NCI-H187 treated with DMSO at 0.1 percent for 48 hours (cell line): ENCODE results near the gene WBP2.
"Not testable (repeated sequence)": the region's sequence is repeated elsewhere in the genome, so short reads cannot be mapped to it uniquely, and the experiment has no call there.

Experiments
- DNase-seq: peaks from one replicate; lab custom pipeline; 2025; lab: John Stamatoyannopoulos, UW

The WBP2 gene

DNA sequence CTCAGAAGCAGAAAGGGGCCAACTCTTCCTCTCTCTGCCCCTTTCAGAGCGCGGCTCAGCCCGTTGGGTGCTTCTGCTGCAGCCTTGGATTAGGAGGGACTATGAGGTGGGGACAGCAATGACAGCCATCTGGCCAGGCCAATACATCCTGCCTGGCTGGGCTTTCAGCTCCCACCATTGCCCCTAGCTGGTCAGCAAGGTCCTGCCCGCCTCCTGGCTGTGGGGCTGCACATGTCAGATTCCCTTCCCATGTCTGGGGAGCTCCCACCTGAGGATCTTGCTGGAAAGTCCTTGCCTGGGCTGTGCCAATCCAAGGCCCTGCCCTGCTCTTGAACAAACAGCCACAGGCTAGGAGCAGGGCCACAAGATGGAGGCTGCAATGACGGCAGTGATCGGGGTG is 33.3 kb upstream of the WBP2 start:
- DNase-seq, result no peak

DNA sequence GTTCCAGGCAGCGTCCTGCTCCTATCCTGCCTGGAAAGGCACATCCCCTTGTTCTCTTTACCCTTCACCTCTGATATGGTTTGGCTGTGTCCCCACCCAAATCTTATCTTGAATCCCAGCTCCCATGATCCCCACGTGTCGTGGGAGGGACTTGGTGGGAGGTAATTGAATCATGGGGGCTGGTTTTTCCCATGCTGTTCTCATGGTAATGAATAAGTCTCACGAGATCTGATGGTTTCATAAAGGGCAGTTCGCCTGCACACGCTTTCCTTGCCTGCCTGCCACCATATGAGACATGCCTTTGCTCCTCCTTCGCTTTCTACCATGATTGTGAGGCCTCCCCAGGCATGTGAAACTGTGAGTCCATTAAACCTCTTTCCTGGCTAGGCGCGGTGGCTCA is 30.7 kb upstream of the WBP2 start:
- DNase-seq, result not testable (repeated sequence)

DNA sequence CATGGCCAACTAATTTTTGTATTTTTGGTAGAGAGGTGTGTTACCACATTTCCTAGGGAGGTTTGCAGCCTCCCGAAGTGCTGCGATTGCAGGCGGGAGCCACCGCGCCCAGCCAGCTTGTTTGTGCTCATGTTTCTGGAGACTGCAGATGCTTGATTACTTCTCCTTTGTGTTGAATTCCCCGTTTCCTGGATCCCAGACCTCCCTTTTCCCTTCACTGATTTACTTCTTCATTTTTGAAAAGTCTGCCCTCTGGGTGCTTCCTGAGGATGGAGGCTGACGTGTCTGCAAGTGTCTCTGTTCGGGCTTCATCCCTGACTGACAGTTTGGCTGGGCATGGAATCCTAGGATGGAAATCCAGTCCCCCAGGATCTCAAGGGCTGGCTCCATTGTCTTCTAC is 30.3 kb upstream of the WBP2 start:
- no peak for DNase-seq

DNA sequence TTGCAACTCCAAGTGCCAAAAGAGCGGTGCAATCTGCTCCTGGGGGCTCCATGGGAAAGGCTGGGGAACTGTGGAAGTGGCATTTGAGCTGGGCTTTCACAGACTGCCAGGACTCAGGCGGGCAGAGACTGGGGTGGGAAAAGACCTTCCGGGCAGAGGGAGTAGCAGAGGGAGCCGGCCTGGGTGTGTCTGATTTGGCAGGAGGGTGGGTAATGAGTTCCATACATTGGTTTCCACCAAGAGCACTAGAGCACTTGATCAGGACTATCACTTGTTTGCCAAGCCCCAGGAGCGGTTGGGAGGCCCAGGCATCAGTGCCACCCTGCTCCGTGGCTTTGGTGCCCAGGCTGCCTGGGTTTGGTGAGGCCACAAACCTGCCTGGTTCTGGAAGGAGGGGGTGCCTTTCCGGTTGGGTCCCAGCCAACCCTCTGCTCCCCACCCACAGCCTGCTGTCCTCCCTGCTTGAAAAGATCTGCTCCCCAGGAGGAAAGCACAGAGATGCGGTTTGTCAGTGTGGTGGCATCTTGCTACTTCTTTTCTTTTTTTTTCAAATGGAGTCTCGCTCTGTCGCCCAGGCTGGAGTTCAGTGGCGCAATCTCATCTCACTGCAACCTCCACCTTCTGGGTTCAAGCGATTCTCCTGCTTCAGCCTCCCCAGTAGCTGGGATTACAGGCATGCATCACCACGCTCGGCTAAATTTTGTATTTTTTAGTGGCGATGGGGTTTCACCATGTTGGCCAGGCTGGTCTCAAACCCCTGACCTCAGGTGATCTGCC is 26.7 kb upstream of the WBP2 start:
- DNase-seq, result no peak

DNA sequence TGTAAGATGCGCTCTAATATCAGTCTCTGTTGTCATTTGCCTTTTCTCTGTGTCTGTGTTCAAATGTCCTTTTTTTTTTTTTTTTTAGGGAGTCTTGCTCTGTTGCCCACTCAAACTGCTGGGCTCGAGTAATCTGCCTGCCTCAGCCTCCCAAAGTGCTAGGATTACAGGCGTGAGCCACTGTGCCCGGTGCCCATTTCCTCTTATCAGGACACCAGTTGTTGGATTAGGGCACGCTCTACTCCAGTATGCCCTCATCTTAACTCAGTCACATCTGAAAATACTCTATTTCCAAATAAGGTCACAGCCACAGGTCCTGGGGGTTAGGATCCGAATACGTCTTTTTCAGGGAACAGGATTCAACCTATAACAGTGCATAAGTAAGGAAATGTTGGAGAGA is 25.1 kb upstream of the WBP2 start:
- no peak for DNase-seq

DNA sequence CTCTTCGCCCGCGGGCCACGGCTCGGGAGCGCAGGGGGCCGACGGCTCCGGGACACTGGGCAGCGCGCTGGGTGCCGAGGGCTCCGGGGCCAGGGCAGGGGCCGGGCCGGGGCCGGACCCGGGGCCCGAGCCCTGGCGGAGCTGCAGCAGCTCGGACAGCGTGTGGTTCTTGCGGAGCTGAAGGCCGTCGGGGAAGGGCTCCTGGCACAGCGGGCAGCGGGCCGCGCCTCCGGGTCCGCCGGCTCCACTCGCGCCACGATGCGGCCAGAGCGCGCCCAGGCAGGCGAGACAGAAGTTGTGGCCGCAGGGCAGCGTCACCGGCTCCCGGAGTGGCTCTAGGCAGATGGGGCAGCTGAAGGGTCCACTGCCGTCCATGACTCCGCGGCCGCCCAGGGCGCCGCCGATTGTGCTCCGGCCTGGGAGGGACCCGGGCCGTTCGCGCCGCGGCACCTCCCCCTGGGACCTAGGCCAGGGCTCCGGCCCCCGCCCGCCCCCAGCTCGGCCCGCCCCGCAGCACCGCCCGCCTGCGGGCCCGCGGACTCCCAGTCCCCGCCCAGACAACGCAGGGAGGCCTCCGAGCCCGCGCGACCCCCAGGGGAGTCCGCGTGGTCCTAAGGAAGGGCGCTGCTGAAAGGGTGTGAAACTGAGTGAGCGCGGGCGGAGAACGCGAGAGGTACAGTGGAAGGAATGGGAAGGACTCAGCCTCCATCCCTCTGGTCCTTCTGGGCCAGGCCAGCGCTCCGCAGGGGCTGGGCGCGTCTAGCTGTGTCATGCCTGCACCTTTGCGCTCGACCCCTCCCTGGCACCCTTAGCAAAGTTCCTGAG is 23.3 kb upstream of the WBP2 start, which contains the start of gene TRIM47:
Gene TRIM47, minus strand, starts transcription at position 408 of the 825 bp plus-strand sequence. Its CDS starts 33 bp downstream, at position 375.
- no peak for DNase-seq

DNA sequence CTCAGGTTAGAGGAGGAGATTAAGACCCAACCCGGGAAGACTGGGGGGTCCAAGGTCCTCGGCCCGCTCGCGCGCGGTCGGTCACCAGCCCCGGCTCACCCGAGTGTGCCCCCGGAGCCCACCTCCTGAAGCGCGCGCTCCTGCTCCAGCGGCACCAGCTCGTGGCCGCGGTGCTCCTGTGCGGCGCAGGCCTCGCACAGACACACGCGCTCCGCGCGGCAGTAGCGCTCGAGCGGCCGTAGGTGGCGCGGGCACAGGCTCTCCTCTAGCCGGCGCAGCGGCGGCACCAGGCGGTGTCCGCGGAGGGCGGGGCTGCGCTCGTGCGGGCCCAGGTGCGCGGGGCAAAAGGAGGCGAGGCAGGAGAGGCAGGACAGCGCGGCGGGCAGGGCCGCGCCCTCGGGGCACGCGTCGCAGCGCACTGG is 22.6 kb upstream of the WBP2 start:
- DNase-seq, result no peak

DNA sequence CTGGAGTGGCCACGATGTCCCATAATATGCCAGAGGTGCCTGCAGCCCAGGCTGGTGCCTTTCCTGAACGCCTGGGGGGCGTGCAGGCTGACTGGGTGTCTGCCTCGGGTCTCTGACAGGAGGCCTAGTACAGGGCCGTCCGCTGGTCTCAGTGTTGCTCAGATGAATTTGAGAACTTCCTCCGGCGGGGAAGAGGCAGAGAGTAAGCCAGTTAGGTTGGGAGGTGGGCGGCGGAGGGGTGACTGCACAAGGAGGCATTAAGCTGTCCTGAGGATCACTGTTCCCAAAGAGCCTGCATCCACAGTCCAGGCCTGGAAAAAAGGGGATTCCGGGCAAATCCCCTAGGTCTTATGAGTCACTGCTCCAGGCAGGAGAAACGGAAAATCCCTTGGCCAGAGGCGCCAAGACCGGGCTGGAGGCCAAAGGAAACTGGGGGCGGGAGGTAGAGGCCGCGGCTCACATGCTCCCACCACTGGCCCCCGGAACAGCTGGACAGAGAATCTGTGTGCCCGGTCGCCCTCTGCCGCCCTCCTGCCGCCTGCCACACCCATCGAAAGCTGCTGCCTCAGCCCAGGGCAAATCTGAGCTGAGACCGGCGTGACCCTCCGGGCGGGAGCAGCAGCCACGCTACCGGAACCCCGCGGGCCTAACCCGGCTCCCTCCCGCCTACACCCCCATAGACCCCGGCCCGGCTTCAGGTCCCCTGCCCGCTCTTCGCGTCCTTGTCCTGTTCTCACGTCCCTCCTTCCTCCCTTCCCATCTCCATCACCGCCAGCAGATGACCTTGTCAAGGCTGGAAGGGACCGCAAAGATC is 22.0 kb upstream of the WBP2 start:
- no peak for DNase-seq

DNA sequence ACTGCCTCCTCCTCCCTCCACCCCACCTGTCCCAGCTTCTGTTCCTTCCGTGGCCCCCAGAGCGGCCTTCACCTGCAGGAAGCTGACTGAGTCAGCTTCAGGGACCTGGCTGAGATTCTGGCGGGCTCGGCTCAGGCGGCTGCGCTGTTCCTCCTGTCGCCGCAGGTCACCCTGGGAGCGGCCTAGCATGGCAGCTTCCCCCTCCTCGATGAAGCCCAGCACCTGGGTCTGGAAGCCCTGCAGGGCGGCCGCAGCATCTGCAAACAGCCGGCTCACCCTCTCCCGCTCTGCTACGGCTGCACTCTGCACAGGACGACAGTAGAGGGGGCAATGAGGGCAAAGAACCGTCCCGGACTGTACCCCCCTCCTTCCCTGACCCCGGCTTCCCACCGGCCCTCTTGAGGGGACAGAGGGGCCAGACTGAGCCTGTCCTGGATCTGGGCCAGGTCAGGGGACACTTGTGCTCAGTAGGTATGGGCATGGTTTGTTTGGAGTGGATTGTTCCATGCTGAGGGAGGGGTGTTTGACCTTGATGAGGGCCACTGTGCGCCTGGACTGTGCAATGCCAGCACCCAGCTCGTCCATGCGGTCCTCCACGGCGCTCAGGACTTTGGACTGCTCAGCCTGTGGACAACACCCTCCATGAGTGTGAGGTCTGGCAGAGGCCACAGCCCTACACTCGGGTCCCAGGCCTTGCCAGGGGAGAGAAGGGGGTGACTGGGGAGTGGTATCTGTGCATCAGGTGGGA is 21.2 kb upstream of the WBP2 start:
- no peak for DNase-seq

DNA sequence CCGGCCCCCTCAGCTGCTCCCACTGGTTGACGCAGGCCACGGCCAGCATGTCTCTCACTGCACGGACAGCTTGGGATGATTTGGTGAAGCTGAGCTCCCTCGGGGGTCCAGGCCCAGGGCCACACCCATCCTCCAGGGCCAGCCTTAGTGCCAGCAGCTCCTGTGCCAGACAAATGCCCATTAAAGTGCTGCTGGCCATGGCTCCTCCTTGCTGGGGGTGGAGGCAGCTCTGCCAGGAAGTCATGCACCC is 20.7 kb upstream of the WBP2 start:
- DNase-seq, result no peak

DNA sequence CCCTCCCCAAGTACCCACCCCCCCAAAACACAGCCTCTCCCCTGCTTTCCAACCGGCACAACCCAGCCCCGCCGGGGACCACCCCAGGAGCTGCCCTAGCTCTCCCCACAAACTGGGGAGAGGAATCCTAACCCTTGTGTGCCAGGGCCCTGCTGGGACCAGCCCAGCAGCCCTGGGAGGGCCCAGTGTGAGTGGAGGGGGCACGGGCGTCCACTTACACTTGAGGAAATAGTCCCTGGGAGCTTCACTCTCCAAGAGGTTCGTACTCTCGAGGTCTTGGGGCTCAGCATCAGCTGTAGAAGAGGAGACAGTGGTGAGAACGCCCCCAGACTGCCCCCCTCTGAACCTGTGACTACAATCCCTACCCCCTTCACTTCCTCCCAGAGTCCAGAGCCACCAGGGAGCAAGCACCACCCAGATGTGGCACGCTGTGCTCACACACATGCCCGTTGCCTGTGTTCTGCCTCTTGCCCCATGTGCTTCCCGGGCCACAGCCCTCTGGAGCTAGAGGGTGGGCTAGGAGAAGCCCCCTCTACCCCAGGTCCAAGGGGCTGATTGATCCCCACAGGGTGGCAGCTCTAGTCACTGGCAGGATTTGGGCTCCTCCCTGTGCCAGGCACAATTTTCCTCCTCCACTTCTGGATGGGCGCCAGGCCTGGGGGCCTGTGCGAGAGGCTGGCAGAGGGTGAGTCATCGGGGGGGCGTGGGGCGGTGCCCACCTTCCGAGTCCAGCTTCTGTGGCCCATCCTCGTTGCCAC is 20.2 kb upstream of the WBP2 start:
- DNase-seq, result no peak

DNA sequence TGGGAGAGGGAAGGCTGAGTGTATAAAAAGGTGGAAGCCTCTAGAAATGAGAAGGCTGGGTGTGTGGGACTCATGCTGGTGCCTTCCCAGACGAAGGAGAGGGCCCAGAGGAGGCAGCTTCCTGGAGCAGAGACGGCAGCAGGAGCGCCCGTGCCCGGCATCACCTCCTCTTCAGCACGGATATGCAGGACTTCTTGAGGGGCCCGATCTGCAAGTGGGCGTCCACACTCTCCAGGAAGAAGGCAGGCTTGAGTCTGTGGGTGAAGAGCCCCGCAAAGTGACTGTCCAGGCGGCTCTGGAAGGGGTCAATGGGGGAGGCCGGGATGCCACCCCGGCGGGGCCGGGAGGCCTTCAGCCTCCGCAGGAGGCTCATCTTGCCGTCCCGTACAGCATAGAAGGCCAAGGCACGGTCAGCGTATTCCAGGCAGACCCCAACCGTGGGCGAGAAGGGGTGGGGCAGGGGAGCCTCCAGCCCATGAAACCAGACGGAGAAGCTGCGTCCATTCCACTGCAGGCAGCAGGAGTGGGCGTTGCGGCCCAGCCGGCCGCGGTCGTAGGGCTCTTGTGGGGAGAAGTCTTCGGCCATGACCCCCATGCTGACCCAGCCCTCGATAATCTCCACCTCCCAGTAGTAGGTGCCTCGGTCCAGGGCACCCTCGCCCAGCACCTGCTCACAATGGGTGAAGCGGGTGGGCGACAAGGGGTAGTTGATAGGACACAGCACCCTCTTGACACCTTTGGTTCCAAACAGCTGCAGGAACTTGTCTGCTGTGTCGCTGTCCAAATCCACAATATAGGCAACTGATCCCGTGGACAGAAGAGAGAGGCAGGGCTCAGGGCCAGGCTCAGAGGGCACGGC is 19.4 kb upstream of the WBP2 start:
- no peak for DNase-seq

DNA sequence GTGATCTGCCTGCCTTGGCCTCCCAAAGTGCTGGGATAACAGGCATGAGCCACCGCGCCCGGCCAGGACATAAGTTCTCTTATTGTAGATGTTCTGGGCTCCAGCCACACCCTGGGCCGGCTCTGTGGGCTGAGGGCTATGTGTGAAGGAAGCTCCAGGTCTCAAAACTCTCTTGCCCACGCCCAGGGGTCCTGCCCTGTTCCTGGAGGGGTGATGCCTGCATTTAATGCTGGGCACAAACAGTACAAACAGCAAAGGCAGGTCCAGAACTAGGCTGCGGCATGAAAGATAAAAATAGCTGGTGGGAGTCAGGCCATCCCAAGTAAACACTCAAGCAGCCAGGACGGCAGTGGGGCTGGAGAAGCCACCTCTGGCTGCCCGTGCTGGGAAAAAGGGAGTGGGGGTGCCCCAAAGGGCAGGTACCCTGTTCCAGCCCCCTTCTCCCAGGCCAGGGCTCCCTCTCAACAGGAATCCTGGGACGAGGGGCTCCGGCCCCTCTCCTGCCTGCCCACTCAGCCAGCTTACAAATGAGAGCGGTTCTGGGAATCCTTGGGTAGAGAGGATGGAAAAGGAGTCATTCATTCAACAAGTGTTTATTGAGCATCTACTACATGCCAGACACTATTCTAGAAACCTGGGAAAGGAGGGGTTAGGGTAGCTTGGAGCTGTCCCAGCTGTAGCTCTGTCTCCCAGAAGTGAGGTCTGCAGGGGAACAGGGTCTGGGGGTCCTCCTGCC is 18.6 kb upstream of the WBP2 start:
- no peak for DNase-seq

DNA sequence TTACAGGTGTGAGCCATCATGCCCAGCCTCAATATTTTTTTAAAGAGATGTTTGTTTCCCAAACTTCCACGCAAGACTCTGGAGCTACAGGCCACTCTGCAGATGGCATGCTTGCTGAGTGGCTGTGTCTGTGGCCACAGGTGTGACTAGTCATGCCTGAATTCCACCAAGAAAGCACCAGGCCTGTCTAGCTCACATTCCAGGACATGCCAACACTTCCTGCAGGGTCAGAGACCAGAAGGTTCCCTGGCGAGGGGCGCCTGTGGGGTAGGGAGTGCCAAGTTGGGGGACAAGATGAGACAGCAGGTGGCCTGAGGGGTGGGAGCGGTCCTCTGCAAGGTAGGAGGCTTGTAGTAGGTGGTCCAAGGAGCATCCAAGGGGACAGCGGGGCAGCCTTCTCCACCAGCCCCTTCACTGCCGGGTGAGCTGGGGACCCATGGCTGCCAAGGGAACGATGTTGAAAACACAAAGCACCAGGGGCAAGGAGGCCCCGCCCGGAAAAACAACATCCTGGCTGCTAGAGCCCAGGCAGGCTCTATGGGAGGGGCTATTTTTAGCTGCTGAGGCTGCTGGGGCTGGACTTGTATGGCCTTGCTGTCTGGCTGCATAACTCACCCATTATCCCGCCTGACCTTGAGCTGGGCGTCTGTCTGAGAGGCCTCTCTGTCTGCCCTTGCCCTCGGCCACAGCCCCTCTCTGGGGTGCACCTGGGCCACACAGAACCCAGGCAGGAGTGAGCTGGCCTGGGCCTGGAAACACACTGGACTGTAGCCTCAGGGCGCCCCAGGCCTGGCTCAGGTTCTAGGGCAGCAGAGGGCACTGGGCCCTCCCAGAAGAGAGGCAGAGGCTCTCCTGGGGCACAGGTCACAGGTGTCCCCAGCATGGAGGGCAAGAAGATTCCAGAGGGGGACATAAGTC is 17.6 kb upstream of the WBP2 start:
- DNase-seq, result no peak

DNA sequence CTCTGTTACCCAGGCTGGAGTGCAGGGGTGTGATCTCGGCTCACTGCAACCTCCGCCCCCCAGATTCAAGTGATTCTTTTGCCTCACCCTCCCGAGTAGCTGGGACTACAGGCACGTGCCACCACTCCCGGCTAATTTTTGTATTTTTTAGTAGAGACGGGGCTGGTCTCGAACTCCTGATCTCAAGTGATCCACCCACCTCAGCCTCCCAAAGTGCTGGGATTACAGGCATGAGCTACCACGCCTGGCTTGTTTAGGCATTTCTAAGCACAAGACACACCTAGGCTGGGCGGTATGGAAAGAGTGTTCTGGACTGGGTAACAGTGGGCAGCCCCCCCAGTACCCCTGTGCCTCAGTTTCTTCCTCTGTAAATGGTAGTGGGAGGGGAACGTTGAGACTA is 15.1 kb upstream of the WBP2 start:
- not testable (repeated sequence) for DNase-seq

DNA sequence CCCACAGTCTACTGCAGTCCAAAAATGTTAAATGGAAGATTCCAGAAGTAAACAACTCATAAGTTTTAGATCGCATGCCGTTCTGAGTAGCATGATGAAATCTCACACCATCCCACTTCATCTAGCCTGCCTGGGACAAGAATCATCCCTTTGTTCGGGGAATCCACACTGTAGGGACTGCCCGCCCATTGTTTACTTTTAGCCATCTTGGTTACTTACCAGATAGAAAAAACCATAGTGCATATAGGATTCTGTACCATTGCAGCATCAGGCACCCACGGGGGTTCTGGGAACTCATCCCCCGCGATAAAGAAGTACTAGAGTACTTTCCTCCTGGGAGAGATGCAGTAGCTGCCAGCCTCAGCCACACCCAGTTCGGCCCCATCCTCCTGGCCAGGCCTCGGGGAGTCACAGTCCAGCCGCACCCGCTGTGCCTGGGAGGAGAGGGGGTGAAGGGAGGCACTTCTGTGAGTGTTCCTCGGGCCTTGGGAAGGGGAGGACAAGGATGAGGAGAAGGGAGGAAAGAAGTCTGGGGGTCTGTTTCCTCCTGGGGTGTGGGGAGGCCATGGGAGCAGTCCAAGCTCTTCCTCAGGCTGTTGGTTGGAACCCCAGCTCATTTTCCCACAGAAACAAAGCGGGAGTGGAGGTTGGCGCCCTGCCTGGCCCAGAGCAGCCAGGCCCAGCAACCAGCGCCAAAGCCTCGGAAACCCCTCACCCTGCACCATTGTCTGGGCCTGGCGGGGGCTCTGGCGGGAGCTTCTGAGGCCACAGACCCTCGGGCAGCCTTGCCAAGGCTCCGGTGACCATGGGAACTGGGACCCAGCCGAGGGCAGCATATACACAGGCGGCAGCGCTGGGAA is 14.4 kb upstream of the WBP2 start:
- no peak for DNase-seq

DNA sequence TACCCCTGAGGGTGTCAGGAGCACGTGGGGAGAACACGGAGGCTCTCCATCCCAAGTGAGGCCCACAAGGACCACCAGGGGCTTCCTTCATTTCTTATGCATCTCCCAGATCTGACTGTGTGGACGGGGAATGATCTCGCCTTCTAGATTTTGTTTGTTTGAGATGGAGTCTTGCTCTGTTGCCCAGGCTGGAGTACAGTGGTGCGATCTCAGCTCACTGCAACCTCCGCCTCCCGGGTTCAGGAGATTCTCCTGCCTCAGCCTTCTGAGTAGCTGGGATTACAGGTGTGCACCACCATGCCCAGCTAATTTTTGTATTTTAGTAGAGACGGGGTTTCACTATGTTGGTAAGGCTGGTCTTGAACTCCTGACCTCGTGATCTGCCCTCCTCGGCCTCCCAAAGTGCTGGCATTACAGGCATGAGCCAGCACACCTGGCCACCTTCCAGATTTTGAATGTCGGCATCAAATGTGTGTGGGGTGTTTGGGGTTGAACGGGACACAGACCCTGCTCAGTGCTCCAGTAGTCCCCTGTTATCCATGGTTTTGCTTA is 13.7 kb upstream of the WBP2 start:
- DNase-seq, result not testable (repeated sequence)
